ENCODE results near the gene LCN6. TPM values are rescaled to one million over a fixed set of nuclear protein-coding genes. Genes with fewer than 3 reads are reported as not detected.

LCN6 gene
- total and polyA plus RNA-seq, 2 donors (not counting 1 experiment from before 2014, with no cell fraction given) = 0.18 TPM; not detected in 1

- peak overlapping the region; percentile 74 for H3K27ac Mint-ChIP-seq
Measured at GRCh38 chr9:136753371-136754058, 5.2 kb upstream of the LCN6 start.

More at GRCh38 chr9:136753371-136754058, 5.2 kb upstream of the LCN6 start:
- POLR2A ChIA-PET = interaction anchor here (1.0 to 2.7 kb wide), 5 partner anchors 8 to 26 kb away, joined by 4 to 11 read pairs (median 7); partner anchors contain the start of gene LCN10
- Histone ChIP-seq H3K4me1 (ENCODE audit: control insufficient read depth in 2 of 2, insufficient read depth in 2 of 2, low read length in 2 of 2) (peaks cover 55 to 73% of the 10 kb centered on the region in 2 donors), H3K36me3 (replicated peaks in 1 of 2; ENCODE audit: control extremely low read depth in 1 of 2, control insufficient read depth in 1 of 2, extremely low read depth in 1 of 2, insufficient read depth in 2 of 2, low read length in 1 of 2) (no peaks in the 10 kb centered on the region), H3K4me2 (replicated peaks; ENCODE audit: low read depth, low read length, poor library complexity, severe bottlenecking) (peak overlapping the region; percentile 60), H3K9me3 (ENCODE audit: control extremely low read depth in 1 of 3, control insufficient read depth in 2 of 3, insufficient read depth in 1 of 3, low read length in 2 of 3) (peaks cover 4 to 72% (median 29%) of the 10 kb centered on the region in 3 donors), H4K20me1 (ENCODE audit: control insufficient read depth, insufficient read depth, low read length, poor library complexity, severe bottlenecking) (no peaks in the 10 kb centered on the region), H3K79me2 (ENCODE audit: control insufficient read depth, insufficient read depth, low read length) (no peaks in the 10 kb centered on the region), H3K27me3 (replicated peaks in 1 of 4; ENCODE audit: control extremely low read depth in 1 of 4, control insufficient read depth in 3 of 4, insufficient read depth in 4 of 4, low read length in 3 of 4) (no peaks in the 10 kb centered on the region), H3K9ac (ENCODE audit: low read length) (no peak overlapping the region), H3K4me3 (ENCODE audit: control extremely low read depth in 1 of 5, extremely low read depth in 1 of 5, insufficient read depth in 1 of 5, low read depth in 2 of 5, low read length in 4 of 5) (no peak overlapping the region), H2AFZ (ENCODE audit: insufficient read depth, low read depth, low read length, poor library complexity, severe bottlenecking) (no peak overlapping the region), H3K27ac (ENCODE audit: low read length in 2 of 2) (peak overlapping the region; percentile 54 to 61)
- Mint-ChIP-seq H3K9me3 (ENCODE audit: insufficient read depth) (peaks cover 5% of the 10 kb centered on the region), H3K4me3 (no peak overlapping the region), H3K27me3 (no peaks in the 10 kb centered on the region), H3K4me1 (peaks cover 62% of the 10 kb centered on the region)
- ATAC-seq (ENCODE audit: low read depth) (no peak), DNase-seq (peak; percentile 37)
- TF ChIP-seq EZH2 (IDR thresholded peaks at IDR 0.05; ENCODE audit: borderline replicate concordance, insufficient read depth, low read depth, low read length, poor library complexity, severe bottlenecking) = no peak
- no peak for TF ChIP-seq CTCF (IDR thresholded peaks at IDR 0.05)
- WGBS (ENCODE audit: insufficient coverage) = 76% methylated on average over 30 of the region's 31 CpGs
- intact Hi-C loops (cut with micrococcal nuclease) = loop anchor here (10.0 kb wide), 1 partner anchor 209 kb away; the partner anchor contains the start of gene NOTCH1
- CTCF ChIA-PET = interaction anchor here (2.6 kb wide), 1 partner anchor 26 kb away, joined by 14 read pairs; no protein-coding TSS in a partner anchor
